HG03442 (cell line): ENCODE measurements around the gene MT1H.

ENCODE experiments used
- ATAC-seq: cut with Tn5 transposase; IDR thresholded peaks from one replicate; pipeline ENCODE4 v1.9.1; 2021; ENCODE audit warnings: mild to moderate bottlenecking, moderate library complexity; ENCODE audit not compliant: unreplicated experiment

MT1H gene

DNA sequence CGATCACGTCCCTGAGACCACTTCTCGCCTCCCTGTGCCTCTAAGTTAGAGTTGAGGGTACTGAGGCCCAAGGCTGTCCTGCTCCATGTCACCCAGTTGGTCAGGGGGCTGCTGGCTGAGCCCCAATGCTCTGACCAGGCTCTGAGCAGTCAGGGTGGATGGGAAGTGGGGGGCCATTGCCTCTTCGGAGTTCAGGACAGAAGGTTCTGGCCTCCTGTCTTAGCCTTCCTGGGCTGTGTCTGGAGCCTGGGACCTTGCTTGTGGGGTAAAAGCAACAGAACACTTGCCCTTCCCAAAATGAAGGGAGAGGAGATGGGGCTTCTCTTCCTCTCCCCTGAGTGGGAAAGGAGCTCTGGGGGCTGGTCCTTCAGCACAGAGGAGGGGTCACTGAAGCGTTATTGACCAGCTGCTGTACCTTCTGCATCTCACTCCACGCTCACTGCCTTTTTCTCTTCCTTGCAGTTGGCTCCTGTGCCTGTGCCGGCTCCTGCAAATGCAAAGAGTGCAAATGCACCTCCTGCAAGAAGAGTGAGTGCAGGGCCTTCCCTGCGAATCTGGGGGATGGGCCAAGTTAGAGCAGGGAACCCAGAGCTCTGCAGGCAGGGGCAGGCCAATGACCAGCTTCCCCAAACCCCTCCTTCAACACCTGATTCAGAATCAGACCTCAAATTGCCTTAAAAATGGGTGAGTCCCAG is 13.2 kb downstream of the MT1H start:
- no peak for ATAC-seq

DNA sequence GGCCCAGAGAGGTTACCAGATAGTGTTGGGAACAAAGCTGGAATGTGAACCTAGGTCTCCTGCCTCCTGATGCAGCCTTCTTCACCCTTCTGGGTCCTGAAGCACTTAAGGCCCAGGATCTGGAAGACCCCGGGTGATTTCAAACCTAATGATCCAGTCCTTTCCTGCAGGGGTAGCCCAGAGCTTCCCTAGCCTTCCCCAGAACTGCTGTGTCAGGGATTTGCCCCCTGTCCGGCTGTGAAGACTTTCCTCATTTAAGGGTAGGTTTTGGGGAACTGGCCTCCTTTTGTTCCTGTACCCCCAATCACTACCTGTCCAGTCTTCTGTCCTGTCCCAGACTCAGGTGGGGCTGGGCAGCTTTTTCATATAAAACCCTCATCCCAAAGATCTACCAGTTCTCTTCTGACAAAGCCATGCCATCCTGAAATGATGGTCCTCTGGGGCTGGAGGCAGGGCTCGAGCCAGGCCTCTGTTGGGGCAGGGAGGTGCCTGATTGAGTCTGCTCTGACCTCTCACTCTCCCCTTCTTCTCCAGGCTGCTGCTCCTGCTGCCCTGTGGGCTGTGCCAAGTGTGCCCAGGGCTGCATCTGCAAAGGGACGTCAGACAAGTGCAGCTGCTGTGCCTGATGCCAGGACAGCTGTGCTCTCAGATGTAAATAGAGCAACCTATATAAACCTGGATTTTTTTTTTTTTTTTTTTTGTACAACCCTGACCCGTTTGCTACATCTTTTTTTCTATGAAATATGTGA is 14.0 kb downstream of the MT1H start:
- ATAC-seq: no peak

DNA sequence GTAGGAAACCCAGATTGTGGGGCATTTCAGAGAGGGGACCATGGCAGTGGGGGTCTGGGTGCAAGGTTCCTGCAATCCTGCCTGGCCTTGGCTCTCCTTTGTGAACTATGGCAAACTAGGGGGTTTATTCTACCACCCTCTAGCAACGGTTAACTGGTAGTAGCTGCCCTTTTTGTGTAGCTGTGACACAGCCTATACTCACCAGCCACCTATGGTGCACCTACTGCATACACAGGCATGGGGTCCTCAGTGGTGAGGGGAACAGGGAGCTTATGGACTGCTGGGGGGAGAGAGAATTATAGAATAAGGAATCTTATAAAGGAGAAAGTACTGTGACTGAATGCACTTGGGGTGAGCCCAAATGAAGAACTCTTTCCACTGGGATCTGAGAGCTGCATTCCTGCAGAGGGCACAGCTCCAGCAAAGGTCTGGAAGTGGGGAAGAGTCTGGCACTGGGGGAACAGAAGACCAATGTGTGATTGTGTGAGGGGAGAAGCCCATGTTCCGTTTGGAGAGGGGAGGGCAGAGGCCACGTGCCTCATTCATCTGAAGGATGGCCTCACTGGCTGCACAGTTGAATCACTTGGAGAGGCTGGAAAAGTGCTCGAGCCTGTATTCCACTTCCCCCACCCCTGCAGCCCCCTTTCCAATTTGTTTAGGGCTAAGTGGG is 14.8 kb downstream of the MT1H start:
- ATAC-seq: no peak

DNA sequence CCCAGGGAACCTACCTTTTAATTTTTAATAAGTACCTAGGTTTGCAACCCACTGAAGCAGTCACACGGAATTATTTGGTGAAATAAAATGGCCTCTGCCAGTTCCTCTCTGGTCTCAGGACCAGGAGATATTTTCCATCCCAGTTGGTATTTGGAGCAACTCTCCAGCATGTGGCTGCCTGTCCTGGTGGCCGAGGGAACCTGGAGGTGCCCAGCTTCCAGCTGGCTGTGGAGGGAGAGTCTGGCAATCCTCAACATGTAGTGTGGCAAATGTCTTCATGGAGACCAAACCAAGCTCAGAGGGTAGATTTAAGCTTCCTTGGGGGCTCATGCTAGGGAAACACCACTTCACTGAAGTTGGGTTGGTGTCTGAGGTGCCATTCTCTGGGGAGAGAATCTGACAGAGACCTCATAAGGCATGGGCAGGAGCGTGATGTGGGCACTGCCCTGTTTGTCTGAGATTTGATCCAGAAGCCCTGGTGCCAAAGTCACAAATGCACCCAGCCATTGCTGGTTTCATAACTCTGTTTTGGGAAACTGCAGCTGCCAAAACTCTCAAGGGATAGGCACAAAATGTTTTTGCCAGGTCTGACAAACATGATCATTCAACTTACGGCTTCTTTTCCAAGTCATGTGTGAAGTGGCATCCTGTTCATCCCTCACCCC is 15.4 kb downstream of the MT1H start:
- ATAC-seq: no peak

DNA sequence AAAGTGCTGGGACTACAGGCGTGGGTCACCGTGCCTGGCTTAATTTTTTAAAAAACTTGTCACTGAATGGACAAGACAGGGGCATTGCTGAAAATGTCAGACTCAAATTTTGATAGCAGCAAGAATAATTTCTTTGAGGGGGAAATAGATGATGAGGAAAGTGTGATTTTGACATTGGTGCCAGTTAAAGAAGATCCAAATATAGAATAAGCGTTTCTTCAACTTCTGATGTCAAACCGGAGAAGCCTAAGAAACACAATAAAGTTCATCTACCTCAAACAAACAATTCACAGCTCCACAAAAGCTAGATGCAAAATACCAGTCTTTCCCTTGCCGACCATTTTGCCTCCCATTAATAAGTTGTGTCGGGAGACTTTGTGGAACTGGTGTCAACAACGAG is 17.1 kb downstream of the MT1H start:
- ATAC-seq: no peak

DNA sequence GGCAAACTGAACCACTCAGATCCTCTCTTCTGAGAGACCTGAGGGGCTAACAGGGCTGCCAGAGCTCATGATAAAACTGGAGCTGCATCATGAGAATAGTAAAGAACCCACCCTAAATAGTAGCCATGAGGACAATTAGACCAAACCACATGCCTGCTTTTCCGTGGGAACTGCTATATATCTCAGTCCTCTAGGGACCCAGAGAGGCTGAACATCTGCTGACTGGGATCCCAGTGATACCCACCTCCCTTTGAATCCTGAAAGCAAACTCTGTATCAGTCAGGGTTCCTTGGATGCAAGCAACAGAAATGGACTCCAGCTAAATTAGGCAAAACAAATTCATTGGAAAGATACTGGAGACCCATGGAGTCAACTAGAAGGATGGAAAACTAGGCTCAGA is 19.1 kb downstream of the MT1H start:
- no peak for ATAC-seq

DNA sequence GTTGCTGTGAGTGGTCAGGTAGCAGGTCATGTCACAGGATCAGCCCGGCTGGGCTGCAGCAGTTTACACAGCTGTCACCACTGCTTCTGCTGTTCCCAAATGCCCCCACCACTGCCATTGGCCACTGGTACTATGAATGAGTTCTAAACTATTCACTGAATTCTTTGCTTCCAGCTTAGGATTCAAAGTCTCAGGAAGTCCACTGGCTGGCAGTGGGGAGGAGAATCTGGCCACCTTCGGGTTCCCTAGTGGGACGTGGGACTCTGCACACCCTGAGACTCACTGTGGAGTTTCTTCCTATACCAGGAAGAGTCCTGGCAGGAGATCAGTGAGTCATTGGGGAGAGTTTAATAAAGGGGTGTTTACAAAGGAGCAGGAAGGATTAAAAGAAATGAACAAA is 19.6 kb downstream of the MT1H start:
- ATAC-seq: no peak

DNA sequence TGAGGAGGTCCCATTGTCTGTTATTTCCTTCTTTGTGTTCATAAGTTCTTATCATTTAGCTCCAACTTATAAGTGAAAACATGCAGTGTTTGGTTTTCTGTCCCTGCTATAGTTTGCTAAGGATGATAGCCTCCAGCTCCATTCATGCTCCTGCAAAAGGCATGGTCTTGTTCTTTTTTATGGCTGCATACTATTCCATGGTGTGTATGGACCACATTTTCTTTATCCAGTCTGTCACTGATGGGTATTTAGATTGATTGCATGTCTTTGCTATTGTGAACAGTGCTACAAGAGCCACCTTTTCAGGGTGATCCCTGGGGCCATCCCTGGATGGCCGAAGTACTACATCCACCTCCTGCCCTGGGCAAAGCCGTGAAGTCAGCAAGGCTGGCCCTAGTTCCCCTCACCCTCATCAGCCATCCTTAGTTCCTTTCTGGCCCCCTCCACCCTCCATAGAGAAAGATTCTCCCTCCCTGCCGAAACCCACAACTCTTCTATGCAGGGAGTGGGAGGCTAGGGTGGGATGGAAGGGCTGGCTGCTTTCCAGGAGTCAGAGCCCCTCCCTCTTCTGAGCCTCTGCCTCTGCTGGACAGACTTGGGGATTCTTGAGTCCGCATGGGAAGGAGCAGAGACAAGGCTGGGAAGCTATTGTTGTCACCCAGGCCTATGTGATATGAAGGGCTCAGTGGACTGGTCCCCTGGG is 21.0 kb downstream of the MT1H start:
- no peak for ATAC-seq

DNA sequence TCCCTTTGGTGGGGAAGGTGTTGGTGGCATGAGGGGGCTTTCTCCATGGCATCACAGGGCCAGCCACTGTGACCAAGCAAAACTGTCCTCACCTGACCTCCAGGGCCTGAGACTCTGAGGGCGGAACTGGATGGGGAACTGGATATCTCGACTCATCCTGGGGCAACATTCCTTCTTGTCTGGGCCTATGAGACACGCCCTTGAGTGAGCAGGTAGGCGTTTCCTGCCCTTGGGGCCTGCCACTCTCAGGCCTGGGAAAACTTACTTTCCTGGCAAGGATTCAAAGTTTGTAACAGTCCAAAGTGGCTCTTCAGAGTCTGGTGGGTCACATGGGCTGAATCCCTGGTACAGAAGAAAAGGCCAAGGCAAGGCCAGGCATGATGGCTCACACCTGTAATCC is 22.3 kb downstream of the MT1H start:
- ATAC-seq: no peak

DNA sequence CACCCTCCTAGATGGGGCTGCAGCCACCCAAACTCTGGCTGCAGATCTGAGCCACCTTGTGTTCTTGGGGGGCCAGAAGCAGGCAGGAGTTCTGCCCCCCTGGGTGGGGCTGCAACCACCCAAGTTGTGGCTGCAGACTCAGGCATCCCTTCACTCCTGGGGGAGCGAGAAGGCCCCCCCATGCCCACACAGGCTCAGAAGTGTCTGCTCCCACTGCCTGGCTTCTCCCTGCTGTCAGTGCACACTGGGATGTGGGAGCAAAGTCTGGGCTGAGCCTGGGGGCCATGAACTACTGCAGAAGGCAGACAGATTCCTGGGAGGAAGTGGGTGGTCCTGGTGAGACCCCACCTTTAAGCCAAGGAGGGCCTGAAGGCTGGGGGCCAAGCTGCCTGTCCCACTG is 25.6 kb downstream of the MT1H start:
- no peak for ATAC-seq

DNA sequence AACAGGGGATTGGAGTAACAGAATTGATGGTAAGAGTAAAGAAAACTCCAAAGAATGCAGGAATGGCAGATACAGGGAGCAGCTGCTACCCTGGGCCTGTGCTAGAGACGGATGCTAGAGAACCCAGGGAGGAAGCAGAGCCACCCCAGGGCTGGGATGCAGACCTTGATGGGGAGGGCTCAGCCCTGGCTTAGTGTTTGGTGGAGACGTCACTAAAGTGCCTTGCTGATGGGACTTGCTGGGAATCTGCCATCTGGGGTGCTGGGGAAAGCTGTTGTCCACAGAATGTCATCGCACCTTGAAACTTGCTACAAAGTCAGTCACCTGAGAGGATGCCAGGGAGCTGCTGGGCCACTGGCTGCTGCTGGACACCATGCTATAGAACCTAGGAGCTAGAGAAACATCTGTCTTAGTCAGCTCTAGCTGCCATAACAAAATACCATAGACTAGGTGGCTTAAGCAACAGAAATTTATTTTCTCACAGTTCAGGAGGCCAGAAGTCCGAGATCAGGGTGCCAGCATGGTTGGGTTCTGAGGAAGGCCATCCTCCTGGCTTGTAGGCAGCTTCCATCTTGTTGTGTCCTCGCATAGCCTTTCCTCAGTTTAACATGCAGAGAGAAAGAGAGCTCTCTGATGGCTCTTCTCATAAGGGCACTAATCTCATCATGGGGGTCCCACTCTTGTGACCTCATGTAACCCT is 28.0 kb downstream of the MT1H start:
- ATAC-seq: no peak

DNA sequence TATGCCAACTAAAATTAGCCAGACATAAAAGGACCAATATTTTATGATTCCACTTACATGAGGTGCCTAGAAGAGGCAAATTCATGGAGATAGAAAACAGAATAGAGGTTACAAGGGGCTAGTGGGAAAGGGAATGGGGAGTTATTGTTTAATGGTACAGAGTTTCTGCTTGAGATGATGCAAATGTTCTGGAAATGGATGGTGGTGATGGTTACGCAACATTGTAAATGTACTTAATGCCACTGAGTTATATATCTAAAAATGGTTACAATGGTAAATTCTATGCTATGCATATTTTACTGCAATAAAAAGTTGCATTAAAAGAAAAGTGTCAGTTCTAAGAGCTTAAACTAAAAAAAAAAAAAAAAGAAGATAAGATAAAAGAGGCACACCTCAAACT is 30.6 kb downstream of the MT1H start:
- no peak for ATAC-seq

DNA sequence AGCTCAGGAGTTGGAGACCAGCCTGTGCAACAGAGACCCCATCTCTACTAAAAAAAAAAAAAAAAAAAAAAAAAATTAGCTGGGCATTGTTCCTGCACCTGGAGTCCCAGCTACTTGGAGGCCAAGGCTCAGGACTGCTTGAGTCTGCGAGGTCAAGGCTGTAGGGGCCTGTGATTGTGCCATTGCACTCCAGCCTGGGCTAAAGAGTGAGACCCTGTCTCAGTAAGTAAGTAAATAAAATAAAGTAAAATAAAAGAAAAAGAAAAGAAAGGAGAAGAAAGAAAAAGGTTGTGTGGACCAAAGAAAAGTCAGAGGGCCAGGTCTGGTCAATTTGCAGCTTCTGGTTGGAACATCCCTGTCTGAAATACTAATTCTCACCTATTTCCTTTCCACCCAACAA is 31.0 kb downstream of the MT1H start:
- no peak for ATAC-seq

DNA sequence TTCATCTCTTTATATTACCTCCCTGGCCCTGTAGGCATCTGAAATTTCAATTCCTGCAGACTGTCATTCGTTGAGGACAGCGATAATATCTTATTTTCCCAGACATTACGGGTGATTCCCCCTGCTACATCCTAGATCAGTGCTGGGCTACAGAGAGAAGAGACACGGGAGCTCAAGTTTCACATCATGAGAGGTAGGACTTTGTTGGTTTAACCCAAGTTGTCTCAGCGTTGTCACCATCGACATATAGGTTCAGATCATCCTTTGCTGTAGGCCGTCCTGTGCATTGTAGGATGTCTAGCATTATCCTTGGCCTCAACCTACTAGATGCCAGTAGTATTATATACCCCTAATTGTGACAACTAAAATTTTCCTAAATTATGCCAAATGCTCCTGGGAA is 31.9 kb downstream of the MT1H start:
- ATAC-seq: no peak

DNA sequence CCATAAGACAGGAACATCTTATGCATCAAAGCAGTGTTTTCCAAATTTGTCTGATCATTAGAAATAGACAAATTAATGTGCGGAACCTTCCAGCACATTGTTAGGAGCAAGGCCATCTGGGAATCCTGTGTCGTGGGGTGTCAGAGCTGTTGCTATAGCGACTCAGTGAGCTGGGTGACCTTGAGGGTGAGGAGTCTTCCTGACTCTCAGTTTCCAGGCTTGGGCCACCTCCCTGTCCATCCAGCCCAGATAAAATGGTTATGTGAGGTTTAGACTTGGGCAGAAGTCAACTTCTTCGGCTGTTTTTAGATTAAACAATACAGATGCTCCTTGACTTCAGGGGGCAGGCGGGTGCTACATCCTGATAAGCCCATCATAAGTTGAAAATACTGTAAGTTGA is 33.2 kb downstream of the MT1H start:
- ATAC-seq: no peak

DNA sequence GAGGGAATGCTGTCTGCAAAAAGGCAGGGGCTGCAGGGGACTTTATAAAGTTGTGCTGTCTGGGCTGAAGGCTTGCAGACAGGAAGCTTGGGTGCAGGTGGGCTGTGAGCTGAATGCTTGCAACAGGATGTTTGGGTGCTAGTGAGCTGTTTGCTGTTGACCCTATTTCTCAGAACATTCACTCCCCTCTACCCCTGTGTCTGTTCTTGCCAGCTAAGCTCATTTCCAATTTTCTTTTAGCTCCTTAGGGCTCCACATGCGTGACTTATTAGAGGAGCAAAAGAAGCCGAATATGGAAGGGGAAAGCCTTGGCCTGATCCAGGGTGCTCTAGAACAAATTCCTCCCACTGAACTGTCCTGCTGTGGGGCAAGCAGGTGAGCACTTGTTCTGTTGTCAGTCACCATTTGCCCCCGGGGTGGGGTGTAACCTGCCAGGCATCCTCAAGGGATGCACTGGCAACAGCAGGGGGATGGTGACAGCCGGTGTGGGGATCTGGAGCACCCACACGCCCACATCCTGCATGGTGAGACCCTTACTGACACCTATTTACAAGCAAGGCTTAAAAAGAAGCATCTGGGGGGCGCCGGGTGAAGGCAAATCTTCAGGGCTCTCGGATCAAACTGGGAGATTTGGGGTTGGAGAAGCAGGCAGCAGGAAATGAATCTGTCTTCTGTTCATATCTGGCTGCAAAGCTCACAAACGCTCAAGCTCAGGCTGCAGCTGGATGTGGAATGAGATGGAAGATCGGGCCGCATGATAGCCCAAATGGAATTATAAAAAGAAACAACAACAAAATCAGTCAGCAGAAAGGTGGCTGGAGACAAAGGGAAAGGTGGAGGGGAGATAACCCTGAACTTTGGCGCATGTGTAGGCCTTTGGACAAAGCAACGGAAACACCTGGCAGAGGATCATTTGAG is 39.2 kb downstream of the MT1H start:
- ATAC-seq: no peak

DNA sequence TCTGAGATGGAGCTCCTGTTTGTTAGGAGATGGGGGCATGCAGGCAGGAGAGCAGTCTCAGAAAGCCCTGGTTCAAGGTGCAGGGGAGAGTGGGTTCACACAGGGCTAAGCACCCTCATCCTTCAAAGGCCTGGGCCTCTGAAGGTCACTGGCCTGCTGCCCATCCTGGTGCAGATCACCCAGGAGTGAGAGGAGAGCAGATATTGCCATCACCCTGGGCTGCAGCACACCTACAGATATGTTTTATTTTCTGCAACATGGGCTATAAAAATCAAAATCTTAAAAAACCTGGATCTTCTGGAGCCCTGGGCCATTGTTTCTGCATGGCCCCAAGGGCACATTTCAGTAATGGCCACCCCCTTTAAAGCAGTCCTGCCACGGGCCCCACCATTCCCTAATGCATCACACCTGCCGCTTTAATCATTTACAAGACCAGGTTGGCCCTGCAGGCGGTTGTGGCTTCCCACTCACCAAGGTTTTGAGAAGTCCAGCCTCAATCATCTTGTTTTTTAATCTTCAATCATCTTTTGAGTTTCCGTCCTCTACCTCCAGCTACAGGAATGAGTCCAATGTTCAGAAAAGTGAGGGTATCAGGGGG is 39.9 kb downstream of the MT1H start:
- no peak for ATAC-seq

DNA sequence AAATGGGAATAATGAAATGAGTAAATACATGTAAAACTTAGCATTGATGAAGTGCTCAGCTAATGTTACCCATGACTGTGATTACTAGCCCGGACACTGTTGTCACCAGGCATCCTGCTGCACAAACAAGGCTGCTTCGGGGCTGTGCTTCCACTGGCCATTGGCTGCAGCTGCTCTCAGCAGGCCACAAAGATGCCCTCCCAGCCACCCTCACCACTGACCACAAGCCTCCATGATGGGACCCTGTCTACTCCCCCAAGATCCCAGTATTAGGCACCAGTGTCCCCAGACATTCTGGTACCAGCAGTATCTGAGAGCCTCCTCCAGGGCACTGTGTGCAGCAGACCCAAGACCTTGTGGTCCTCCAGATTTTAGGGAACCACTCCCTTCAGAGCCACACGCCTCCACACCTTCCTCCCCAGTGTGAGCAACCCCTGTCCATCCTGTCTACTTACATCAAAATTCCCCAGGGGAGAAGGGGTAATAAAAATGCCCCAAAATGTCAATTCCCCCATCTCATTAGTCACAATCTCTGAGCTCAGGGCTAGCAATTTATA is 40.6 kb downstream of the MT1H start:
- ATAC-seq: no peak

DNA sequence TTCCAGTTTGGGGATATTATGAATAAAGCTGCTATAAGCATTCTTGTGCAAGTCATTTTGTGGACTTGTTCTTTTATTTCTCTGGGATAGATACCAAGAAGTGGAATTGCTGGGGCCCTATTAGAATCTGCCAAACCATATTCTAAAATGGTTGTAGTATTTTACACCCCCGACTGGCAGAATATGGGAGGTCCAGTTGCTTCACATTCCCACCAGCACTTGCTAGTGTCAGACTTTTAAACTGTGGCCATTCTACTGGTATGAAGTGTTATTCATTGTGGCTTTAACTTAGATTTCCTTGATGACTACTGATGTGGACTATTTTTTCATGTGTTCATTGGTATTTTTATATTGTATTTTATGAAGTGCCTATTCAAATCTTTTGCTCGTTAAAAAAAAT is 42.2 kb downstream of the MT1H start:
- no peak for ATAC-seq
